Muscle layer of colon (tissue), 2 donors: ENCODE measurements around the gene S1PR4.
"Not testable (repeated sequence)": the region's sequence is repeated elsewhere in the genome, so short reads cannot be mapped to it uniquely, and the experiment has no call there.

Experiments used
- H3K27ac ChIP-seq: one replicate; pipeline ENCODE4 v1.7.0; 2013; ENCODE audit warnings: low read depth, mild to moderate bottlenecking, low read length, moderate library complexity
- H3K27me3 ChIP-seq, 2 donors: one replicate each; pipeline ENCODE4 v1.7.0; 2013; ENCODE audit warnings: low read length in 2 of 2, mild to moderate bottlenecking in 2 of 2; ENCODE audit not compliant: insufficient read depth in 2 of 2, control insufficient read depth in 1 of 2
- H3K36me3 ChIP-seq: one replicate; pipeline ENCODE4 v1.7.0; 2013; ENCODE audit warnings: mild to moderate bottlenecking, low read length; ENCODE audit not compliant: insufficient read depth
- H3K4me1 ChIP-seq: one replicate; pipeline ENCODE4 v1.7.0; 2013; ENCODE audit warnings: mild to moderate bottlenecking, low read length; ENCODE audit not compliant: insufficient read depth
- H3K4me3 ChIP-seq, 2 donors: one replicate each; pipeline ENCODE4 v1.7.0; 2013; ENCODE audit warnings: low read length in 2 of 2, low read depth in 1 of 2, mild to moderate bottlenecking in 1 of 2, moderate library complexity in 1 of 2
- H3K9ac ChIP-seq: one replicate; pipeline ENCODE4 v1.7.0; 2013; ENCODE audit warnings: low read length
- H3K9me3 ChIP-seq: one replicate; pipeline ENCODE4 v1.7.0; 2013; ENCODE audit warnings: mild to moderate bottlenecking, low read length
- donor health status: abdominal sarcoma.
- donor health status: Adenocarcinoma of cecum.

Gene S1PR4

DNA sequence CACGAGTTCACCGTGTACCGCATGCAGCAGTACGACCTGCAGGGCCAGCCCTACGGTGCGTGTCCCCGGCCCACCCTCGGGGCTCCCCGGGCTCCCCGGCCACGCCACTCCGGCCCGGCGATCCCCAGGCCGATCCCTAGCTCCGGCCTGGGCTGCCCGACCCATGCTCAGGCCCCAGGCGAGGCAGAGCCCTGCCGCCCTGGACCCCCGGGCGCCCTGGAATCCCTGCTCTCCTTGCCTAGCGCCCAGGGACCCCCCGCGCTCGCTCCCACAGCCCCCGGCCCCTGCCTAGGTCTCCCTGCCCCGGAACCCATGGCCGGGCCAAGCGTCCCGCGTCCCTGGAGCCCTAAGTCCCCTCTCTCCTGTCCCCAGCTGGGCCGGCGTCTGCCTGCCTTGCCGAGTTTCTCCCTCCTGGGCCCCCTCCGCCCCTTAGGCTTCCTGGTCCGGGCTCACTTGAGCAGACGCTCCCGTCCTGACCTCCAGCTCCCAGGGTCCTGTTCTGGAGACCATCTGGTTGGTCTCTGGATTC is 7.7 kb downstream of the S1PR4 start:
- Histone ChIP-seq H3K27me3 (no peaks in the 10 kb centered on the region), H3K4me3 (peak overlapping the region; percentile 76 to 96), H3K27ac (peak overlapping the region; percentile 63), H3K9me3 (no peaks in the 10 kb centered on the region), H3K4me1 (peaks cover 20% of the 10 kb centered on the region), H3K9ac (peak overlapping the region; percentile 25), H3K36me3 (no peaks in the 10 kb centered on the region)

DNA sequence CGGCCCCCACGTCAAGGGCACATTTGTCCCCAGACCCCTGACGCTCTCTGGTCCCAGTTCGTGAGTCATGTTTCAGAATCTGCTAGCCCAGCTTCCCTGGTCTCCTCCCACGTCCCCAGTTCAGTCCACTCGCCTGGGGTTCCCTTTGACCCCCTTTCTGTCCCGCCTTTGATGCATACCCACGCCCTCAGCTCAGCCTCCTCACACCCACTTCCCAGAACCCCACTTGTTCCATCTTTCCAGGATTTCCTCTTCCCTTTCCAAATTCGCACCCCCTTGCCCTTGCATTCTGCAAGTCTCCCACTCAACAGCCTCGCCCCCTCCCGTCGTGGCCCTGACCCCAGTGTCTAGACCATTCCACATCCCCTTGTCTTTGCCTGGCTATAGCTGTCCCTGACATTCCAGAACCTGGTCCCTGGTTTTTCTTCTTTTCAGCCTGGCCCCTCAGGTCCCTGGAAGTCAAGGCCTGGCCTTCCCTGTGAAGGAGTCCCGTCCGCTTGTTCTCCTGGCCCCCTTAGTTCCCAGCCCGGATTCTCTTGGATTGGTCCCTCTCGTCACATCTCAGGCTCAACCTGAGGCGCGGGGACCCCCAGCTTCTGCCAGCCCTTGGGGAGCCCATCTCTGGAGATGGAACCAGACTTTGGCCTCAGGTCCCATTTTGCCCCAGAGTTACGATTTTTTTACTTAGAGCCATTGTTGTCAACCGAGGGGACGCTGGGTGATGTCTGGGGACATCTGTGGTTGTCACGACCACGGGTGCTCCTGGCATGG is 8.5 kb downstream of the S1PR4 start:
- Histone ChIP-seq H3K4me1 (peaks cover 20% of the 10 kb centered on the region), H3K9ac (peak overlapping the region; percentile 25), H3K27ac (no peak overlapping the region)

DNA sequence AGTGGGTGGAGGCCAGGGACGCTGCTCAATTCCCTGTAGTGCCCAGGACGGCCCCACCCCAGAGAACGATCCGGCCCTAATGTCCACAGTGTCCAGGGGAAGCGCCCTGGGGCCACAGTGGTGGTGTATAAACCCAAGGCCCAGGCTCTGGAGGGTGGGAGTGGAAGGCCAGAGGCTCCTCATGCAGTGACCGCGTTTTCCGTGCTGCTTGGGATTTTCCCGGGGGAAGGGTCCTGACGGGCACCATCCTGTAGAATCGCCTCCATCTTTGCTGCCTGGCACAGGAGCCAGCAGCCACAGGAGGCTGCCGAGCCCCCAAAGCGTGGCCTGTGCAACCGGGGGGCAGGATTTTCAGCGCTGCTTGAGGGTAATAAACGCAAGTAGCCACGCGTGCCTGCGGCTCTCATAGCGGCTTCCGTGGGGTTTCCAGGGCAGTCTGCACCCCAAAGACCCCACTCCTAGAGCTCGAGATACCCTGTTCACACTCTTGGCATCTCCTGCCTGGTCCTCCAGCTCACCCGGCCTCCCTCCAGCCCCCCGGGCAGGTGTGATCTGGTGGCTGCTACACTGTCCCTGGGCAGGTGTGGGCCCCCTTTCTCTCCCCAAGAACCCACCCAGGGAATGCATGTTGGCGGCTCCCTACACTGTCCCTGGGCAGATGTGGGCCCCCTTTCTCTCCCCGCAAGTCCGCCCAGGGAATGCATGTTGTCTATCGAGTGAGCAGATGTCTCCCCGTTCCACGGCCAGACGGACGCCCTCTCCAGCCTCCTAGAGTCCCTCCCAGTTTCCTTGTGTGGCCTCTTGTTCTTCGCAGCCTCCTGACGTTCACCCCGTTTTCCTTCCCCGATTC is 9.3 kb downstream of the S1PR4 start:
- Histone ChIP-seq H3K36me3 (no peaks in the 10 kb centered on the region), H3K27ac (no peak overlapping the region), H3K4me3 (no peak overlapping the region), H3K27me3 (no peaks in the 10 kb centered on the region), H3K4me1 (peaks cover 20% of the 10 kb centered on the region), H3K9ac (no peak overlapping the region), H3K9me3 (no peaks in the 10 kb centered on the region)

More for the DNA sequence above, 8.5 kb downstream of the S1PR4 start:
- Histone ChIP-seq H3K27me3 (no peaks in the 10 kb centered on the region), H3K36me3 (no peaks in the 10 kb centered on the region), H3K4me3 (peak overlapping the region; percentile 76 to 96), H3K9me3 (no peaks in the 10 kb centered on the region)

DNA sequence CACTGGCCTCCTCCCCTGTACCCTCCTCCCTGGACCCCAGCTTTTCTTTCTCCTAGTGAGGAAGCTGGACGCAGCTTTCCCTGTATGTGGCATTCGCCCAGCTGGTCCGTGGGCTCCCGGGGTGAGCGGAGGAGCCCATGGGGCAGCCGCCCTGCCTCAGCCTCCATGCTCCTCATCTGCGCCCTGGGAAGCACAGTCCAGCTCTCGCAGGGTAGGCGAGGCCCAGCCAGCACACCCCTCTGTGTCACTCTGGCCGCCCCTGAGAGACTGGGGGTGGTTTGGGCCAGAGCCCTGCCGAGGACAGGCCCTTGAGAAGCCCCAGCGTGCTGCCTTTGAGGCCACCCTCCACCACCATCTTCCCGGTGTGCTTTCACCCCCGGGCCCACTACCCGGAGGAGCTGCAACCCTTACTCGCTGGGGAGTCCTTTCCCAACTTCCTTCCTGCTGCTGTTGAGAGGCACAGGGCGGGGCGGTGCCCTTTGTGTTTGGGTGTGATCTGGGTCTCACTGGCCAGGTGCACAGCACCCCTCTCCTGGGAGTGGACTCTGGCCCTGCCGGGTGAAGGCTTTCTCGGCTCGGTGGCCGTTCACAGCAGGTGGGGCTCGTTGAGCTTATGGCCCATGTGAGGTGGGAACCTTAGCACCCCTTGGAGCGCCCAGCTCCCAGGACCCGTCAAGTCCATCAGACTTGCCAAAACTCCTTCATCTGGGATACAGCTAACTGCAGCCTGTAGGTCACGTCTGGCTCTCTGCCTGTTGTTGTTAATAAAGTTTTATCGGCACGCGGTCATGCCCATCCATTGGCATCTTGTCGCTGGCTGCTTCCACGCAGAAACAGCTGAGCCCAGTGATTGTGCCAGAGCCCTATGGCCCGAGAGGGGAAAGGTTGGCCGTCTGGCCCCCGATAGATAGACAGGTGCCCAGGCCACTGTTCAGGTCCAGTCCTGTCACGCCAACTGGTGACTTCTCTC is 10.3 kb downstream of the S1PR4 start:
- Histone ChIP-seq H3K9me3 (no peaks in the 10 kb centered on the region), H3K27me3 (no peaks in the 10 kb centered on the region), H3K4me3 (no peak overlapping the region), H3K9ac (no peak overlapping the region), H3K4me1 (peaks cover 20% of the 10 kb centered on the region), H3K36me3 (no peaks in the 10 kb centered on the region), H3K27ac (no peak overlapping the region)

DNA sequence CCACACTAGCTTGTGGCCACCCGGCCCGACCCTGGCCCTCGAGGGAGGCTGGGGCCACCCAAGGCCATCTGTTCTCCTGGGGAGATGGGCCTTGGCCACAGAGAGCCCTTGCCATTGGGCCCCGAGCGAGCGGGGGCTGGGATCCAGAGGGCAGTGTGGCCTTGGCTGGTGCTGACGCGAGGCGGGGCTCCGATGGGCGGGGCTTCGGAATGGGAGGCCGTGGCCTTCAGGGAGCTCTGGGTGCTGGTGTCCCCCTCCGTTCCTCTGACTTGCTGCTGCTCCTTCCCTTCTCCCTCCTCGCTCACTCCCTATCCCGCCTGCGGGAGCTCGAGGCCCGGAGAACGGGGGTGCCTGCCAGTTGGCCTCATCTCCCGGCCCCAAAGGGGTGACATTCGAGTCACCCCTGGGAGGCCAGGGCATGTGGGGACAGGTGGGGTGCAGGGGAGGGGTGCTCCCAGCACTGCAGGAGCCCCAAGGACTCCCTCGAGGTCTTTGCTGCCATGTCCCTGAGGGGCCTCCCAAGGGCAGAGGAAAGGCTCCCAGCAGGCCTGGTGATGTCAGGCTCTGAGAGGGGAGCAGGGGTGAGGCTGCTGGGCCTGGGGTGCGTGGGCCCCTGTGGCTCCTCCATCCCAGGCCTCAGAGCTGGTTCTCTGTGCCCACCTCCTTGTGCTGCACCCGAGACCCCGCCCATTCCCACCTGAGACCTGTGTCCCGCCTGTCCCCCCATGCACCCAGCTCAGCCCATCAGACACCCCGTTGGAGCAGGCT is 11.3 kb downstream of the S1PR4 start:
- Histone ChIP-seq H3K36me3 (no peaks in the 10 kb centered on the region), H3K9ac (no peak overlapping the region), H3K4me1 (peaks cover 18% of the 10 kb centered on the region)

DNA sequence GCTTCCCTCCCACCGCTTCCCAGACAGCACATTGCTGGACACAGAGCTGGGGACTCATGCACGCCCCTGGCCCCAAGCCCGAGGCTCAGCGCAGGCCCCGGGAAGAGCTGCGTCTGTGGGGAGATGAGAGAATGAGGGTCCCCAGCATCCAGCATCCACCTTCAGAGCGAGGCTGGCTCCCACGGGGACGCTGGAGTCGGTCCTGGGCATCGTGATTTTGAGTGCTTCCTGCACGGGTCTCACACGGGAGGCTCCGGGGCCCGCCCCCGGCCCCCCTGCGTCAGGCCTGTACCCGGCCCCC is 11.9 kb downstream of the S1PR4 start:
- H3K9ac ChIP-seq = no peak overlapping the region
- H3K27me3 ChIP-seq = no peaks in the 10 kb centered on the region
- H3K4me1 ChIP-seq = peaks cover 16% of the 10 kb centered on the region
- H3K4me3 ChIP-seq = no peak overlapping the region
- no peak overlapping the region for H3K27ac ChIP-seq
- H3K9me3 ChIP-seq = no peaks in the 10 kb centered on the region
- H3K36me3 ChIP-seq = no peaks in the 10 kb centered on the region

More for the DNA sequence above, 11.3 kb downstream of the S1PR4 start:
- Histone ChIP-seq H3K9me3 (no peaks in the 10 kb centered on the region), H3K4me3 (no peak overlapping the region), H3K27ac (no peak overlapping the region), H3K27me3 (no peaks in the 10 kb centered on the region)

- Histone ChIP-seq H3K9me3 (no peaks in the 10 kb centered on the region), H3K27ac (no peak overlapping the region), H3K27me3 (no peaks in the 10 kb centered on the region), H3K36me3 (no peaks in the 10 kb centered on the region), H3K9ac (no peak overlapping the region), H3K4me1 (peaks cover 16% of the 10 kb centered on the region), H3K4me3 (no peak overlapping the region)
These were observed 12.6 kb downstream of the S1PR4 start for GRCh38 chr19:3190921-3191805.

DNA sequence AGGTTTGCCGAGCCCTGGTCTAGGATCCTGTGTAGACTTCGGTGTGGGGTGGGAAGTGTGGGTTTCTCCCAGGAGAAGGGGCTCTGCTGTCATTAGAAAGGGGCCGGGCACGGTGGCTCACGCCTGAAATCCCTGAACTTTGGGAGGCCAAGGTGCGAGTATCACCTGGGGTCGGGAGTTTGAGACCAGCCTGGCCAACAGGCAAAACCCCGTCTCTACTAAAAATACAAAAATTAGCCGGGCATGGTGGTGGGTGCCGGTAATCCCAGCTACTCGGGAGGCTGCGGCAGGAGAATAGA is 13.2 kb downstream of the S1PR4 start:
- H3K4me3 ChIP-seq, H3K9ac ChIP-seq, H3K9me3 ChIP-seq, H3K27ac ChIP-seq, H3K36me3 ChIP-seq, H3K27me3 ChIP-seq: not testable (repeated sequence)
- H3K4me1 ChIP-seq = peaks cover 12% of the 10 kb centered on the region

GRCh38 chr19:3192228-3192635 is 13.7 kb downstream of the S1PR4 start:
- no peaks in the 10 kb centered on the region for H3K27me3 ChIP-seq
- H3K4me1 ChIP-seq = peaks cover 7% of the 10 kb centered on the region
- no peaks in the 10 kb centered on the region for H3K36me3 ChIP-seq
- H3K9ac ChIP-seq = no peak overlapping the region
- H3K27ac ChIP-seq = no peak overlapping the region
- H3K9me3 ChIP-seq = no peaks in the 10 kb centered on the region
- no peak overlapping the region for H3K4me3 ChIP-seq

- no peaks in the 10 kb centered on the region for H3K9me3 ChIP-seq
- H3K9ac ChIP-seq = no peak overlapping the region
- H3K27me3 ChIP-seq = no peaks in the 10 kb centered on the region
- H3K27ac ChIP-seq = no peak overlapping the region
- no peak overlapping the region for H3K4me3 ChIP-seq
- H3K4me1 ChIP-seq = peaks cover 2% of the 10 kb centered on the region
- H3K36me3 ChIP-seq = no peaks in the 10 kb centered on the region
These were observed 14.1 kb downstream of the S1PR4 start for GRCh38 chr19:3192684-3193083.
